ENCODE measurements around the gene AUP1. TPM values are rescaled to one million over a fixed set of nuclear protein-coding genes. Genes with fewer than 3 reads are reported as not detected.
A peak's percentile ranks its signal among the peaks of the same experiment; 100 is the strongest.

Gene AUP1
- total and polyA plus RNA-seq, 10 of the 15 experiments (the other 5 are each of a cell fraction or from before 2014, with no cell fraction given): 39.1 to 215 (median 138) TPM

DNA sequence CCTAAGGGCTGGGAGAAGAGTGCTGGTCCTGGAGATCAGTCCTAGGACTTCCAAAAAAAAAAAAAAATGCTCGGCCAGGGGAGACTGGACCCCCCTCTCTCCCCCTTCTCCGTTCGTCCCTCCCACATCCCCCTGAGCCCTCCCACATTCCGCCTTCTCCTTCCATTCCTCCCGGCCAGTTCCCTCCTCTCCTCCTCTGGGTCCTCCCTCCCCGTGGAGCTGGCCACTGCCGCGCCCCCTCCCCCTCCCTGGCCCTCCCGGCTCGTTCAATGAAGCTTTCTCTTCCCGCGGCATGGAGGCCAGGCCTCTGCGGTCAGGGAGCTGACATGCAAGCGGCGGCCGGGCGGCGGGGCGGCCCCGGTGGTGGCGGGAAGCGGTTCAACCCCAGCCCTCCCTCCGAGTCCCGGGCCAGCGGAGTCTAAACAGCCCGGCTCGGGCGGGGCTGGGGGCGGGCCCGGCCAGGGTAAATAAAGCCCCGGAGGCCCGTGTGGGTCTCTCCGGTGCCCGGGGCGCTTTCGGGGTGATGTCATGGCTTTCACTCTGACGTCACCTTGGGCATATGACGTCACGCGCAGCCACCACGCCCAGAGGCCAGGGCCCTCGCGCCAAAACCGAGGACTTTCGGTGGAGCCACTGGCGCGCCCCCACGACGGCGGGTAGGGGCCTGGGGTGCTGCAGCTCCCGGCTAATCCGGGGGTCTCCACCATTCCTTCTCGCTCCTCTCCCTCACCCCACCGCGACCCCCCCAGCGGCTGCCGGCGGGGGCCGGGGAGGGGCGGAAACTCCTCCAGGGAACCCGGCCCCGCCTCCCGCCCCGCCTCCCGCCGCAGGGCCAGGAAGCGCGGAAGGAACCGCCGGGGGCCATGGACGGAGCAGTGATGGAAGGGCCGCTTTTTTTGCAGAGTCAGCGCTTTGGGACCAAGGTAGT is 24.6 kb upstream of the AUP1 start, which contains the start of the genes DOK1 and LOXL3 (continued):
- TF ChIP-seq RELB (IDR thresholded peaks at IDR 0.05; ENCODE audit: low read depth) (peak; percentile 20; the same call in 1 of the 2 replicates), JUND (IDR thresholded peaks at IDR 0.05; ENCODE audit: low read depth, low read length) (peak; percentile 75; the same call in 1 of the 2 replicates), POU2F2 (IDR thresholded peaks at IDR 0.05; ENCODE audit: borderline replicate concordance, low read depth, low read length) (no peak), BHLHE40 (IDR thresholded peaks at IDR 0.05; ENCODE audit: borderline replicate concordance in 1 of 2, low read depth in 2 of 2, low read length in 1 of 2) (peak in 1 of 2 experiments; percentile 74; a peak in 2 of 4 replicates), ZNF592 (IDR thresholded peaks at IDR 0.05) (0 out of 2 replicates have a peak, but pooled peaks have one; percentile 62), SRF (IDR thresholded peaks at IDR 0.05; ENCODE audit: low read depth in 2 of 2, low read length in 2 of 2) (no peak), ZNF274 (IDR thresholded peaks at IDR 0.05; ENCODE audit: insufficient read depth, insufficient read length) (no peak), NBN (IDR thresholded peaks at IDR 0.05) (peak; percentile 100), EP300 (IDR thresholded peaks at IDR 0.05; ENCODE audit: borderline replicate concordance in 1 of 2, control insufficient read depth in 1 of 2, low read depth in 2 of 2, low read length in 2 of 2) (peak in 1 of 2 experiments; percentile 28; a peak in 1 of 4 replicates), SMC3 (IDR thresholded peaks at IDR 0.05; ENCODE audit: borderline replicate concordance, low read length) (no peak), TCF3 (IDR thresholded peaks at IDR 0.05; ENCODE audit: borderline replicate concordance, insufficient read depth, low read depth, low read length) (0 out of 2 replicates have a peak, but pooled peaks have one; percentile 10), E2F4 (IDR thresholded peaks at IDR 0.05; ENCODE audit: low read depth, low read length) (no peak), YBX1 (IDR thresholded peaks at IDR 0.05) (no peak), RUNX3 (IDR thresholded peaks at IDR 0.05; ENCODE audit: low read length) (no peak)
- TF ChIP-seq, protein P1, sequence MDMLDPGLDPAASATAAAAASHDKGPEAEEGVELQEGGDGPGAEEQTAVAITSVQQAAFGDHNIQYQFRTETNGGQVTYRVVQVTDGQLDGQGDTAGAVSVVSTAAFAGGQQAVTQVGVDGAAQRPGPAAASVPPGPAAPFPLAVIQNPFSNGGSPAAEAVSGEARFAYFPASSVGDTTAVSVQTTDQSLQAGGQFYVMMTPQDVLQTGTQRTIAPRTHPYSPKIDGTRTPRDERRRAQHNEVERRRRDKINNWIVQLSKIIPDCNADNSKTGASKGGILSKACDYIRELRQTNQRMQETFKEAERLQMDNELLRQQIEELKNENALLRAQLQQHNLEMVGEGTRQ (IDR thresholded peaks at IDR 0.05; ENCODE audit: borderline replicate concordance, low read depth, low read length): no peak
- TF ChIP-seq, protein P2, sequence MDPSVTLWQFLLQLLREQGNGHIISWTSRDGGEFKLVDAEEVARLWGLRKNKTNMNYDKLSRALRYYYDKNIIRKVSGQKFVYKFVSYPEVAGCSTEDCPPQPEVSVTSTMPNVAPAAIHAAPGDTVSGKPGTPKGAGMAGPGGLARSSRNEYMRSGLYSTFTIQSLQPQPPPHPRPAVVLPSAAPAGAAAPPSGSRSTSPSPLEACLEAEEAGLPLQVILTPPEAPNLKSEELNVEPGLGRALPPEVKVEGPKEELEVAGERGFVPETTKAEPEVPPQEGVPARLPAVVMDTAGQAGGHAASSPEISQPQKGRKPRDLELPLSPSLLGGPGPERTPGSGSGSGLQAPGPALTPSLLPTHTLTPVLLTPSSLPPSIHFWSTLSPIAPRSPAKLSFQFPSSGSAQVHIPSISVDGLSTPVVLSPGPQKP (IDR thresholded peaks at IDR 0.05; ENCODE audit: low read depth, low read length): no peak
- TF ChIP-seq, protein P3, sequence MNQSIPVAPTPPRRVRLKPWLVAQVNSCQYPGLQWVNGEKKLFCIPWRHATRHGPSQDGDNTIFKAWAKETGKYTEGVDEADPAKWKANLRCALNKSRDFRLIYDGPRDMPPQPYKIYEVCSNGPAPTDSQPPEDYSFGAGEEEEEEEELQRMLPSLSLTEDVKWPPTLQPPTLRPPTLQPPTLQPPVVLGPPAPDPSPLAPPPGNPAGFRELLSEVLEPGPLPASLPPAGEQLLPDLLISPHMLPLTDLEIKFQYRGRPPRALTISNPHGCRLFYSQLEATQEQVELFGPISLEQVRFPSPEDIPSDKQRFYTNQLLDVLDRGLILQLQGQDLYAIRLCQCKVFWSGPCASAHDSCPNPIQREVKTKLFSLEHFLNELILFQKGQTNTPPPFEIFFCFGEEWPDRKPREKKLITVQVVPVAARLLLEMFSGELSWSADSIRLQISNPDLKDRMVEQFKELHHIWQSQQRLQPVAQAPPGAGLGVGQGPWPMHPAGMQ (IDR thresholded peaks at IDR 0.05; ENCODE audit: borderline replicate concordance): no peak

Measured in GM12878 (cell line).